Germinal center (tissue), 1 donor: Measurements from ENCODE around the gene SCNN1B.

Experiments used
- DNase-seq: peaks from one replicate; pipeline ENCODE4 v3.0.0; 2012; ENCODE audit warnings: mixed read lengths, low spot score

SCNN1B gene

DNA sequence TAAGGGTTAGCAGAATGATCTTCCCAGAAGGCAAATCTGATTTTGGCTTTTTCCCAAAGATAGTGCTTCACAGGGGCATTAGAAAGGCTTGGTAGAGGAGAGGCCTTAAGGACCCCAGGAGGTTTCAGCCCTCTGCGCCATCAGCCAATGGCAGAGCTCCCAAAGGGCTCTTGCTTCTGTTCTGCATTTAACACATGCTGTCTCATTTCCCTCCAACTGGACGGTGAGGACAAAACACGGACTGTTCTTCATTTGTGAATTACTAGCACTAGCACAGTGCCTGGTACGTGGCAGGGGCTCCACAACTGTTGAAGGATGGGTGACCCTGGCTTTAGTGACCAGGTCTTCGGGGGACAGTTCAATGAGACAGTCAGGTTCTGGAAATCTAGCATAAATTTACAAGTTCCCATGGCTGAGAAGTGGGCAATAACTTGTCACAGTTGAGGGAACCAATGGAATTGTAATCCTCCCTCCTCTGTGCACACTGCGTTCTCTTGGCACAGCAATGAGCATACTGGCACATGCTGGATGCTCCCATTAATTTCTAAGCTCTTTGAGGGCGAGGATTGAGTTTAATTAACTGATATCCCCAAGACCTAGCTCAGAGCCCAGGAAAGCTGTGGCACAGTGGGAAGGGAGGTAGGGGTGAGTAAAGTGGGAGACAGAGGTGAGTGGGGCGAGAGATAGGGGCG is 105.5 kb downstream of the SCNN1B start:
- DNase-seq, result no peak

DNA sequence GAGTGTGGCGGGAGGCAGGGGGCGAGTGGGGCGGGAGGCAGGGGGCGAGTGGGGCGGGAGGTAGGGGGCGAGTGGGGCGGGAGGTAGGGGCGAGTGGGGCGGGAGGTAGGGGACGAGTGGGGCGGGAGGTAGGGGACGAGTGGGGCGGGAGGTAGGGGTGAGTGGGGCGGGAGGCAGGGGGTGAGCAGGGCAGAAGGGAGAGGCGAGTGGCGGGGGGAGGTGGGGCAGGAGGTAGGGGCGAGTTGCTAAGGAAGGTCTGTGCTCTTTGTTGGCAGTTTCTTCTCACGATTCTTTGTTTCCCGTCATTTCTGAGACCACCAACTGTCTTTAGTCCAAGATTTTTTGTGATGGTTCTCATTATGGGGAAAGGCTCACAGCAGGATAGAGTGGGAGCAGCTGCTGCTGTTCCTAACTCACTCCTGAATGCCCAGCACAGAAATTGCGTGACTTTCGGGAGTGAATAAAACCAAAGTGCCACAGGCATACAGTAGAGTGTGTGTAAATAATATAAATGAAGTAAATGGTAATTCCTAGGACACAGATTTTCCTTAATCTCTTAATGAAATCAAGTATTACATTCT is 106.2 kb downstream of the SCNN1B start:
- DNase-seq, result no peak

GRCh38 chr16:23408823-23409298 is 106.8 kb downstream of the SCNN1B start:
- DNase-seq, result no peak

DNA sequence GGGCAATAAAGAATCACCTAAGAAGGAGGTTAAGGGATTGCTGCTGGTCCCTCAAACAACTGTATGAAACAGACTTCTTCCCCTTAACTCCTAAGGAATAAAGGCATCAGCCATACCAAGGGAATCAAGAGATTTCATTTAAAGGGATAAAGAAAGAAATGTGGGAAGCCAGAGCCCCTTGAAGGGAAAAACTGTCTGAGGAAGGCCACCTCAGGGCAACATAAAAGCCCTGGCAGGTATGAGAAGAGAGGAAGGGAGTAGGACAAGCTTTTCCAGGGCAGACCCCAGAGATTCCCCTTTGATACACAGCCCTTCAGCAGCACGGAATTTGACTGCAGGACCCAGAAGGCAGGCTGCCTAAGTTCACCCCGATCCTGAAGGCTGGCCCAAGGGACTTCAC is 107.4 kb downstream of the SCNN1B start:
- DNase-seq, result no peak

DNA sequence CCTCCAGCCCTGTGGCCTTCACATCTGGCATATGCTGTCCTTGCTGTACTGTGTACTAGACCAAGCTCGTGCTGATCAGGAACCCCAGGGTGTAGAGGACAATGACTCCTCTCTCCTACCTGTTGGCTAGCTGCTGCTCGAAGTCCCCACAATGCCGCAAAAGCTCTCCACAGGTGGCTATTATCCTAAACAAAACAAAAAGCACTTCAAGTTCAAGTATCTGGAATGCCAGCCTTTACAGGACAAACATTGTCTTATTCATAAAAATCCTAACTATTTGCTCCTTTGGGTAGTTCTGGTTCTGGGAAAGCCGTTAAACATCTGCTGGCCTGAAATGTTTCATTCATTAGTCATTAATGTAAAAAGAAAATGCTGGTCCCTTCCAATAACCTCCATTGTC is 108.1 kb downstream of the SCNN1B start:
- DNase-seq, result no peak

DNA sequence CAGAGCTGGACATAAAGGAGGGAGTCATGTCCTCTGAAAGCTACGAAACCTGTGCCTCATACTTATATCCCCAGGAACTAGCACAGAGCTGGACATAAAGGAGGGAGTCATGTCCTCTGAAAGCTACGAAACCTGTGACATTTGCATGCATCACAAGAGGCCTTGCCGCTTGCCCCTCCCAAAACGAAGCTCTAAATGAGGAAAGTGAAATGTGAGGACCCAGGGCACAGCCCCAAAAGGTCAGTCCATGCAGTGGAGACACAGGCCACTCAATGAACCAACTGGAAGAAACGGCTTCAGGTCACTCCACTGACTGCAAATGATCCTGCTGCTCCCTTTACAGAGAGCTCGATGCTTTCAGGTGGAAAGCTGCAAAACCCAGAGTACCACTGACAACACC is 112.6 kb downstream of the SCNN1B start:
- no peak for DNase-seq

- no peak for DNase-seq
These were observed 114.7 kb downstream of the SCNN1B start for GRCh38 chr16:23416816-23417215.

- DNase-seq, result no peak
These were observed 117.9 kb downstream of the SCNN1B start for GRCh38 chr16:23420011-23420410.

DNA sequence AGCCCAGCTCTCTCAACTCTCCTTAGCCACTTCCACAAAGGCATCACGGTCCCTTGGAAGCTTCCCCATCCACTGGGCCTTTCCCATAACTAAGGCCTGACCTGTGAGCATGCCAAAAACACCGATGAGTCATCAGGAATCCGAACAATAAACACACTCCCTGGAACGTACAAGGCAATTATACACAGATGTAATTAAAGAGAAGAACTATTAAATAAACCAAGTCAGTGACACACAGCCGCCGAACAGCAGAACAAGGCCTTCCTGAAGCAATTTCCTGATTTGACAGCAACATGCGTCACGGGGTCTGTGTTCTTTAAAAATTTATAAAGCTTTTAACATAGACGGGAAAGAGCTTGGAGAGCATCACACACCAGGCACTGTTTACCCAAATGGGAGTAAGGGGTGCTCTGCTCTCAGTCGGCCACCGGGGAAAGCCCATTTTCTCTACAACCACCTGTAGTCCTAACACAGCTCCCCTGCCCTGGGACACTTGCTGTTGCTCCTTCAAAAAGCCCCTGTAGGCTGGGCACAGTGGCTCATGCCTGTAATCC is 121.5 kb downstream of the SCNN1B start:
- DNase-seq, result no peak

DNA sequence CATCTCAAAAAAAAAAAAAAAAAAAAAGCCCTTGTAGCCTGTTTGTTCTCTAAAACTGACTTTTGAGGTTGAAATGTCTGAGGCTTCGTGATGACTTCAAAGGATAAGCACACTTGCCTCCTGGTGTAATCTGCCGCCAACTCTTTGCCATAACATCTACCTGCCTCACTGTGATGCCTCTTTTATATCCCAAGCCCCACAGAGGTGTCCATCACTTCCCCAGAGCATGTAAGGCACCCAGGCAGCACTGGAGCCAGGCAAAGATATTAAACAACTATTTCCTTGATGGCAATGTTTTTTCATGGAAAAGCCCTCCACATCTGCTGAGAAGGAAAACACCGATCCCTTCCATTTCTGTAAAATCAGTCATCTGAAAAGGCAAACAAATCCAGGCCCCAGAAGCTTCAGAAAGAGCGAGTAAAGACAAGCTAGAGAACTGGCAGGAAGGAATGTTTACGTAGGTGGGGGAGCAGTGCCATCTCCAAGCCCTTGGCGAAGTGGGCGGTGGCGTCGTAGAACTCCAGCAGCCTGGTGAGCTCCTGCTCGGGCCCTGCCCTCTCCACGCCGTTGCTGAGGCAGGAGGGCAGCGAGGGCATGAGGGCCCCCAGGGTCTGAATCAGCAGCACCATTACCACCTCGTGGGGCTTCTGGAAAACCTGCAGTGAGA is 122.3 kb downstream of the SCNN1B start:
- DNase-seq, result no peak

DNA sequence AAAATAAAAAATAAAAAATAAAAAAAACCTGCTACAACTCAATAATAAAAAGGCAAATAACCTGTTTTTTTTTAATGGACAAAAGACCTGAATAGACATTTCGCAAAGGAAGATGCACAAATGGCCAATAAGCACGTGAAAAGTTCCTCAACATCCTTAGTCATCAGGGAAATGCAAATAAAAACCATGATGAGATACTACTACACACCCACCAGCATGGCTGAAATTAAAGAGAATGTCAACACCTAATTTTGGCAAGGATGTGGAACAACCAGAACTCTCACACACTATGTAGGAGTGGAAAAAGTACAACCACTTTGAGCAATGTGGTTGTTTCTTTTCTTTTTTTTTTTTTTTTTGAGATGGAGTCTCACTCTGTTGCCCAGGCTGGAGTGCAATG is 126.2 kb downstream of the SCNN1B start:
- no peak for DNase-seq
